HEK293 (cell line): ENCODE results near the gene TMEM272.

Experiments
- CTCF ChIA-PET: fragments of 350-600 bp; formaldehyde crosslinking; extraction: SDS; loops from one replicate; lab custom pipeline; 2021; ENCODE audit warnings: antibody characterized with exemption; lab: Yijun Ruan, JAX
- POLR2A ChIA-PET: fragments of 300-600 bp; formaldehyde crosslinking; extraction: SDS; loops from one replicate; lab custom pipeline; 2020; ENCODE audit warnings: antibody characterized with exemption, inconsistent platforms; lab: Yijun Ruan, JAX
- H3K27ac ChIP-seq: fragments of 200-500 bp; sonication (Bioruptor generic); 2 replicates; pipeline ENCODE4 v1.5.1; 2014; ENCODE audit warnings: low read depth, low read length, control low read depth, inconsistent platforms; ENCODE audit errors: extremely low read depth
- H3K36me3 ChIP-seq, 2 experiments: fragments of 200-500 bp in 1 of 2; sonication (Bioruptor generic) in 1 of 2; 1 replicate in 1 of 2; 2 replicates in 1 of 2; pipeline ENCODE4 v1.5.1; 2014 to 2017; ENCODE audit warnings: inconsistent platforms in 2 of 2, low read length in 2 of 2; ENCODE audit not compliant: control insufficient read depth in 2 of 2, insufficient read depth in 1 of 2
- H3K4me1 ChIP-seq: fragments of 200-500 bp; sonication (Bioruptor generic); 2 replicates; pipeline ENCODE4 v1.5.1; 2014; ENCODE audit warnings: mild to moderate bottlenecking, low read length, inconsistent platforms; ENCODE audit not compliant: control insufficient read depth, insufficient read depth
- H3K4me3 ChIP-seq: 2 replicates; pipeline ENCODE4 v1.5.1; 2011; ENCODE audit warnings: low read depth, mild to moderate bottlenecking, control low read depth, low read length, moderate library complexity
- H3K9me3 ChIP-seq: fragments of 200-500 bp; sonication (Bioruptor generic); 2 replicates; pipeline ENCODE4 v1.5.1; 2014; ENCODE audit warnings: low read depth, low read length, inconsistent platforms; ENCODE audit not compliant: control insufficient read depth, insufficient read depth
- BCL11A ChIP-seq: fragments of 450-650 bp; formaldehyde crosslinking; IDR thresholded peaks from 2 replicates; pipeline ENCODE4 v1.5.1; 2016; ENCODE audit warnings: low read depth, missing biosample characterization, missing genetic modification characterization
- MEIS1 ChIP-seq: sonication (generic); formaldehyde crosslinking; IDR thresholded peaks from 2 replicates; pipeline ENCODE4 v1.8.1; 2022; ENCODE audit warnings: missing genetic modification reagents, mild to moderate bottlenecking, borderline replicate concordance
- ZNF10 ChIP-seq: fragments of 450-650 bp; formaldehyde crosslinking; IDR thresholded peaks from 2 replicates; pipeline ENCODE4 v1.5.1; 2017; ENCODE audit warnings: missing biosample characterization, missing genetic modification characterization
- ZNF140 ChIP-seq: fragments of 450-650 bp; formaldehyde crosslinking; IDR thresholded peaks from 2 replicates; pipeline ENCODE4 v1.5.1; 2016; ENCODE audit warnings: missing biosample characterization, missing genetic modification characterization
- ZNF184 ChIP-seq: fragments of 450-650 bp; IDR thresholded peaks from 2 replicates; pipeline ENCODE4 v1.5.1; 2018; ENCODE audit warnings: missing biosample characterization, mild to moderate bottlenecking, missing genetic modification characterization
- ZNF311 ChIP-seq: fragments of 450-650 bp; formaldehyde crosslinking; IDR thresholded peaks from 2 replicates; pipeline ENCODE4 v1.5.1; 2017; ENCODE audit warnings: missing biosample characterization, missing genetic modification characterization, borderline replicate concordance
- ZNF324 ChIP-seq: fragments of 450-650 bp; formaldehyde crosslinking; IDR thresholded peaks from 2 replicates; pipeline ENCODE4 v1.5.1; 2016; ENCODE audit warnings: missing biosample characterization, missing genetic modification characterization
- ZNF37A ChIP-seq: fragments of 450-650 bp; IDR thresholded peaks from 2 replicates; pipeline ENCODE4 v1.5.1; 2018; ENCODE audit warnings: missing biosample characterization, missing genetic modification characterization
- ZNF514 ChIP-seq: fragments of 450-650 bp; formaldehyde crosslinking; IDR thresholded peaks from 2 replicates; pipeline ENCODE4 v1.5.1; 2016; ENCODE audit warnings: missing biosample characterization, missing genetic modification characterization
- ZNF521 ChIP-seq: fragments of 450-650 bp; formaldehyde crosslinking; IDR thresholded peaks from 2 replicates; pipeline ENCODE4 v1.5.1; 2017; ENCODE audit warnings: missing biosample characterization, mild to moderate bottlenecking, missing genetic modification characterization
- ZNF776 ChIP-seq: fragments of 450-650 bp; formaldehyde crosslinking; IDR thresholded peaks from 2 replicates; pipeline ENCODE4 v1.5.0; 2017; ENCODE audit warnings: missing biosample characterization, missing genetic modification characterization, borderline replicate concordance
- ZNF777 ChIP-seq: fragments of 450-650 bp; formaldehyde crosslinking; IDR thresholded peaks from 2 replicates; pipeline ENCODE4 v1.5.1; 2017; ENCODE audit warnings: missing biosample characterization, missing genetic modification characterization, borderline replicate concordance
- ZNF791 ChIP-seq: fragments of 450-650 bp; formaldehyde crosslinking; IDR thresholded peaks from 2 replicates; pipeline ENCODE4 v1.5.1; 2016; ENCODE audit warnings: missing biosample characterization, missing genetic modification characterization
- TF ChIP-seq, protein P1 (sequence below): fragments of 450-650 bp; formaldehyde crosslinking; IDR thresholded peaks from 2 replicates; pipeline ENCODE4 v1.5.1; 2016; ENCODE audit warnings: missing biosample characterization, missing genetic modification characterization
- TF ChIP-seq, protein P2 (sequence below): IDR thresholded peaks from 2 replicates; pipeline ENCODE4 v1.6.1; 2011; ENCODE audit warnings: mild to moderate bottlenecking, low read depth, low read length, borderline replicate concordance

Gene TMEM272

DNA sequence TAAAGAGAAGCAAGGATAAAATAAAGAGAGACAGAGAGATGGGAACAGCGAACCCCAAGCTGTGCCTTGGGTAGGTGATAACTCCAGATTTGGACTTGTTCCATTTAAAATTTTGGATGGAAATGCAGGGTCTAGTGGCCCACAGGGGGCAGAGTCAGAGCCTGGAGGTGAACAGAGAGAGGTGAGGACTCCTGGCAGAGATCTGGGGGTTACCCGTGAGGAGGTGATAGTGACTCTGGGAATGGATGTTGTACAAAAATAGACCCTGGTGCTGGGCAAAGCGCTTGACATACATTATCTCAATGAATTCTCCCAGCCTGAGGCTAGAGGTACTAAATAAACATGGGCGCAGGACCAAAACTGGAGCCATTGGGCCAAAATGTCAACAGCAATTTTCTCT is 26.7 kb downstream of the TMEM272 start (continued):
- TF ChIP-seq ZNF777 (tag by site-specific recombination) (no peak), ZNF324 (tag by site-specific recombination) (no peak), ZNF791 (tag by site-specific recombination) (no peak), ZNF140 (tag by site-specific recombination) (no peak)
- TF ChIP-seq, protein P1, sequence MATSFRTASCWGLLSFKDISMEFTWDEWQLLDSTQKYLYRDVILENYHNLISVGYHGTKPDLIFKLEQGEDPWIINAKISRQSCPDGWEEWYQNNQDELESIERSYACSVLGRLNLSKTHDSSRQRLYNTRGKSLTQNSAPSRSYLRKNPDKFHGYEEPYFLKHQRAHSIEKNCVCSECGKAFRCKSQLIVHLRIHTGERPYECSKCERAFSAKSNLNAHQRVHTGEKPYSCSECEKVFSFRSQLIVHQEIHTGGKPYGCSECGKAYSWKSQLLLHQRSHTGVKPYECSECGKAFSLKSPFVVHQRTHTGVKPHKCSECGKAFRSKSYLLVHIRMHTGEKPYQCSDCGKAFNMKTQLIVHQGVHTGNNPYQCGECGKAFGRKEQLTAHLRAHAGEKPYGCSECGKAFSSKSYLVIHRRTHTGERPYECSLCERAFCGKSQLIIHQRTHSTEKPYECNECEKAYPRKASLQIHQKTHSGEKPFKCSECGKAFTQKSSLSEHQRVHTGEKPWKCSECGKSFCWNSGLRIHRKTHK: no peak

DNA sequence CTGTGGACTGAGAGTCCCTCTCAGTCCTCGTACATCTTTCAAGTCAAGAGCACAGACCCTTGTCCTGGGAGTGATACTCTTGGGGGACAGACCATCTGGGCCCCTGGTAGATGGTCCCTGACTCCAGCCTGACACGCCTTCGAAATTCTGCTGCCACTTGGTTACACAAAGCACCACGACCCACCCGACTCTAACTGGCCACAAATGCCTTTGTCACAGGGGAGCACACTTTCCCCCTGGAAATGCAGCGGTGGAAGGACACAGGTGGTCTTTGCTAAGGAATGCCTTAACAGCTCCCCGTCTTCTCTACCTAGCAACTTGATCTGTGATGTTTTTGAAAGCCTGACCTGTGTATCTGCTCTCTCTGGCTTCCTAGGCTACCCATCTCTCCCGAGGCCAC is 27.3 kb downstream of the TMEM272 start:
- POLR2A ChIA-PET: no interaction called here
- no peaks in the 10 kb centered on the region for H3K4me1 ChIP-seq

DNA sequence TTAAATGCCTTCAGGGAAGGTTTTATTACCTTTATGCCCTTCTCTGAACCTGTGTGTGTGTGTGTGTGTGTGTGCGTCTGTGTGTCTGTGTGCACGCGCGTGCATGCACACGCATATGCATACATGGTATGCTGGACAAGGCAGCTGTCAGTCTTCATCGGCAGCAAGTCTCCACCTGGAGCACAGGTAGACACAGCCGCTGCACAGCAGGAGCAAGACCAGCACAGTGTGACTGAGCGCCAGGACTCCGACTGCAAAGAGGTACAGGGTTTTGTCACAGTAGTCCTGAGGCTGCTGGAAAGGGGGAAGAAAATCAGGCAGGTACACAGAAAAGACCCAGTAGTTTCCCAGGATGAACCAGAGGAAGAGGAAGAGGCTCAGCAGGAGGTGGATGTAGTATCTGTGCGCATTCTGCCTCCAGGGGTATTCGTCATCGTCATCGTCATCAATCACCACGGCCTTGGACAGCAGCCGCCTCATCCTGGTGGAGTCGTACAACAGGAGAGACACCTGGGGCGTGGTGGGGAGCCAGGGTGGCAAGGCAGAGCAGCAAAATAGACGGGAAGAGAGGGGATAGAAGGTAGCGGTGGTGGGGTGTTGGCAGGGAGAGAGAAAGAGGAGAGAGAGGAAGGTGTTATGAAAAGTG is 28.2 kb downstream of the TMEM272 start:
- Histone ChIP-seq H3K27ac (no peak overlapping the region), H3K4me3 (no peak overlapping the region), H3K9me3 (no peaks in the 10 kb centered on the region), H3K4me1 (no peaks in the 10 kb centered on the region), H3K36me3 (no peaks in the 10 kb centered on the region)
- ChIA-PET CTCF (interaction anchor here (0.7 to 3.7 kb wide), 7 partner anchors 11 to 311 kb away, joined by 3 to 30 read pairs (median 8); partner anchors contain the start of gene NEK5), POLR2A (no interaction called here)
- TF ChIP-seq ZNF514 (tag by site-specific recombination): no peak
- 0 out of 2 replicates have a peak, but pooled peaks have one; percentile 64 for TF ChIP-seq MEIS1 (CRISPR knock-in tag)

More for the DNA sequence above, 27.3 kb downstream of the TMEM272 start:
- Histone ChIP-seq H3K9me3 (no peaks in the 10 kb centered on the region), H3K4me3 (no peak overlapping the region), H3K36me3 (no peaks in the 10 kb centered on the region), H3K27ac (no peak overlapping the region)
- CTCF ChIA-PET: no interaction called here
- TF ChIP-seq ZNF311 (no peak), ZNF521 (tag by site-specific recombination) (no peak), ZNF37A (tag by site-specific recombination) (no peak), ZNF184 (tag by site-specific recombination) (no peak), ZNF10 (tag by site-specific recombination) (no peak)
- TF ChIP-seq, protein P2, sequence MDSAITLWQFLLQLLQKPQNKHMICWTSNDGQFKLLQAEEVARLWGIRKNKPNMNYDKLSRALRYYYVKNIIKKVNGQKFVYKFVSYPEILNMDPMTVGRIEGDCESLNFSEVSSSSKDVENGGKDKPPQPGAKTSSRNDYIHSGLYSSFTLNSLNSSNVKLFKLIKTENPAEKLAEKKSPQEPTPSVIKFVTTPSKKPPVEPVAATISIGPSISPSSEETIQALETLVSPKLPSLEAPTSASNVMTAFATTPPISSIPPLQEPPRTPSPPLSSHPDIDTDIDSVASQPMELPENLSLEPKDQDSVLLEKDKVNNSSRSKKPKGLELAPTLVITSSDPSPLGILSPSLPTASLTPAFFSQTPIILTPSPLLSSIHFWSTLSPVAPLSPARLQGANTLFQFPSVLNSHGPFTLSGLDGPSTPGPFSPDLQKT: no peak

DNA sequence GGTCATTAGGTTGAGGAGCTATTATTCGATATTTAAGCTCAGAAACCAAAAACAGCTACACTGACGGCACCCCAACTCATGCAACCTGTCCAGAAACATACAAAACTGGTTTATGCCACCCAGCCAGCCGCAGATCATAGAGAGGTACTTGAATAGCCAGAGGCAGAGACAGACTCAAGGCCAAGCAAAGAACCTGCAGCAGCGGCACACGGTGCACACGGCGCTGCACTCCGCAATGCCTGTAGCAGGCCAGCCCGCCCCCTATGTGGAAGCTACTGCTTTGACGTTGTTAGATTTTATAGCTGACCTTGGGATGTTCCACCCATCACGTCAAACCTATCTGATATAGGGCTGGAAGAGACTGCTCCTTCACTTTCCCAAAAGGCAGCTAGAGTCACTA is 29.1 kb downstream of the TMEM272 start:
- H3K27ac ChIP-seq: no peak overlapping the region
- CTCF ChIA-PET: interaction anchor here (0.6 to 3.7 kb wide), 18 partner anchors 9 to 579 kb away, joined by 3 to 30 read pairs (median 3); partner anchors contain the start of gene NEK5
- no peaks in the 10 kb centered on the region for H3K36me3 ChIP-seq
- H3K4me1 ChIP-seq: no peaks in the 10 kb centered on the region
- TF ChIP-seq ZNF776: no peak
- no peak for TF ChIP-seq BCL11A (tag by site-specific recombination)
- TF ChIP-seq, all 188 proteins: peak for 0
- H3K4me3 ChIP-seq: no peak overlapping the region
- POLR2A ChIA-PET: no interaction called here
- no peaks in the 10 kb centered on the region for H3K9me3 ChIP-seq
